ENCODE data around the gene CDK5RAP3.
"Not testable (repeated sequence)": the region's sequence is repeated elsewhere in the genome, so short reads cannot be mapped to it uniquely, and the experiment has no call there.

CDK5RAP3 gene

DNA sequence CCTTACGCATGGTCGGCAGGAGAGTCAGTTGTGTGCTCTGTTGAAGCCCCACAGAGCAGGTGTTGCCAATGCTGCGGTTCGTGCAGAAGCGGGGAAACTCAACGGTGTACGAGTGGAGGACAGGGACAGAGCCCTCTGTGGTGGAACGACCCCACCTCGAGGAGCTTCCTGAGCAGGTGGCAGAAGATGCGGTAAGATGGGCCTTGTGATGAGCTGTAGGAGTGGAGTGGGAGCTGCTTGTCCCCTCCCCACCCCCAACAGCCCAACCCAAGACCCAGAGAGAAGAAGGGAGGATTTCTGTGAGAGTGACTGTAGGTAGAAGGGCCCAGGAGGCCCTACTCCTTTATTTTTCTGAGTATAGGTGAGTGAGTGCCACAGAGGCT, 4.9 kb downstream of the CDK5RAP3 start:
- no peak for DNase-seq

DNA sequence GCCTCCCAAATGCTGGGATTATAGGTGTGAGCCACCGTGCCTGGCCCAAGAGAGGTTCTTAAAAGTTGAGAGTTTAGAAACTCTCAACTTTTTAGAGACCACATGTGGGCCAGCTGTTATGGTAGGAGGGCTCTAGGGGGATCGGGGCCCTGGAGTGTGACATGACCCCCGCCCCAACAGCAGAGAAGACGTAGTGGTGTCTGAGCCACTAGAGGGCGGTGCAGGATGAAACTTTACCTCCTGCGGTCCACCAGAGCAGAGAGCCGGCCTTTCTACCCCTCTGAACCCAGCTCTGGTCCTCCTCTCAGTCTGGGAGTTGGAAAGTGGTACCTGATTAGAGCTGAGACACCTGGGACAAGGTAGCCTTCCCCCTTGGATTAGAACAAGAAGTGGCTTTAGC, 7.4 kb downstream of the CDK5RAP3 start:
- peak; percentile 51 to 60 for DNase-seq

DNA sequence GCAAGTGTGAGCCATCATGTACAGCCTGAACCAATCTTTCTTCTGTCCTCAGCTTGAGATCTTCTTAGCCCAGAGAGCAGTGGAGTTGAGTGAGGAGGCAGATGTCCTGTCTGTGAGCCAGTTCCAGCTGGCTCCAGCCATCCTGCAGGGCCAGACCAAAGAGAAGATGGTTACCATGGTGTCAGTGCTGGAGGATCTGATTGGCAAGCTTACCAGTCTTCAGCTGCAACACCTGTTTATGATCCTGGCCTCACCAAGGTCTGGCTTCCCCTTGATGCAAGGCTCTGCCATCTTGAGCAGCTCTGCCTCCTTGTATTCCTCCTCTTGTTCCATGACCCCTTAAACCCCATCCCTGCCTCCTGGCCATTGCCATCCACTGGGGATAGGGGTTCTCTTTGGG, 9.6 kb downstream of the CDK5RAP3 start:
- DNase-seq: no peak

DNA sequence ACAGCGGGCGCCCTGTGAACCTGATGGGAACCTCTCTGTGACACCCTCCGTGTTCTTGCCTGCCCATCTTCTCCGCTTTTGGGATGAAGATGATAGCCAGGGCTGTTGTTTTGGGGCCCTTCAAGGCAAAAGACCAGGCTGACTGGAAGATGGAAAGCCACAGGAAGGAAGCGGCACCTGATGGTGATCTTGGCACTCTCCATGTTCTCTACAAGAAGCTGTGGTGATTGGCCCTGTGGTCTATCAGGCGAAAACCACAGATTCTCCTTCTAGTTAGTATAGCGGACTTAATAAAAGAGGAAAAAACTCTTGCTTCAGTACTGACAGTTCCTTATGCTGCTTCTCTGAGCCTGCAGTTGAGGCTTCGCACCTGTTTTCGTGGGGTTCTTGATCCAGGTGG, 10.5 kb downstream of the CDK5RAP3 start:
- peak in 1 of 2 donors; percentile 16 for DNase-seq

DNA sequence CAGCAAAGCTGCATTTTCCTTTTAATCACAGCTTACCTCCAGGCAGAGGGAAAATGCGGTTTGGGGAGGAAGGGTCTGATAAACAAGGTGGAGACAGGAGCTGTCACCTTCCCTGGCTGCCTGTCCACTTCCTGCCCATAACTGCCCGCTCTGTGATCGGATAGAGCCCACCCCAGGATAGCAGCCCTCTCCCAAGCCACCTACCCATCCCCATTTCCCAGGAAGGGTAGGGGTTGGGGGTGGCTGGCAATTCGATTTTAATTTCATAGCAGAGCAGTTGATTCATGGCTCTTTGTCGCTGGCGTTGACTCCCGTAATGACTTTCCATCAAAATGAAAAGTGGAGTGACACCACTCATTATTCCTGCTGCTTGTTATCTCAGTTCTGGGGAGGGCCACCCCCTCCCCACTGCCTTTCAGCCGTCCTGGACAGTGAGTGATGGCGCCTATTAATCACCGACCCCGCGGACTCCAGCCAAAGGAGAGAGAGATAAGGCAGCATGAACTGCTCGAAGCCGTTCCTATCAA, 11.2 kb downstream of the CDK5RAP3 start:
- DNase-seq: no peak

DNA sequence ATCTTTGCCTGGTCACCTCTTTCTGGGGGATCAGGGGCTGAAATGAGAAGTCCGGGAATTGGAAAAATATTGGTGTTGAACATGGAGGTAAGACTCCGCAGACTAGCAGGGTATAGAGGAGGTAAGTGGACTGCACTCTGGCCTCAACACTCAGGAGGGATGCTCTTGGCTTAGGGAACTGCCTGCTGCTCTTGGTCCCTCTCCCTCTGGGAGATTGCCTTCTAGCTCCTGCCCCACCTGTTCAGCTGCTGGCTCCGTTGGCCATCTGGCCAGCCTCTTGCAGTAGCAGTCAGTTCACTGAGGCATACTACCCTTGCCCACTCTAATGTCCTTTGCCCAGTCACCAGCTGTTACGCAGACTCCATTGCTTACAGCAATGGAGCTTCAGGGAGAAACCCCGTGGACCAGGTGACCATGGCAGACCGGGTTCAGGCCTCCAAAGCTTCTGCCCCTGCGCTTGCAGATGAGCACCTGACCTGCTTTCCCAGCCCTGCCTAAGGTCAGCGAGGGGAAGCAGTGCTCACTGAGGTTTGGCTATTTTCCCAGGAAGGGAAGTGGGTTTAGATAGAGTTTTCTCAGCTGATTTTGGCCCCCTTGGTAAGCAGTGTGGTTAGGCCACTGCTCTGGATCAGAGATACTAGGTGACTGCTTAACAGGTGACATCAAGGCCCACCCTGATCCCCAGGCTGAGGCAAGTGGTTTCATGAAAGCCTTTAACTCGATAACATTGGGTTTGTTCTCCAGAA, 11.9 kb downstream of the CDK5RAP3 start:
- no peak for DNase-seq

DNA sequence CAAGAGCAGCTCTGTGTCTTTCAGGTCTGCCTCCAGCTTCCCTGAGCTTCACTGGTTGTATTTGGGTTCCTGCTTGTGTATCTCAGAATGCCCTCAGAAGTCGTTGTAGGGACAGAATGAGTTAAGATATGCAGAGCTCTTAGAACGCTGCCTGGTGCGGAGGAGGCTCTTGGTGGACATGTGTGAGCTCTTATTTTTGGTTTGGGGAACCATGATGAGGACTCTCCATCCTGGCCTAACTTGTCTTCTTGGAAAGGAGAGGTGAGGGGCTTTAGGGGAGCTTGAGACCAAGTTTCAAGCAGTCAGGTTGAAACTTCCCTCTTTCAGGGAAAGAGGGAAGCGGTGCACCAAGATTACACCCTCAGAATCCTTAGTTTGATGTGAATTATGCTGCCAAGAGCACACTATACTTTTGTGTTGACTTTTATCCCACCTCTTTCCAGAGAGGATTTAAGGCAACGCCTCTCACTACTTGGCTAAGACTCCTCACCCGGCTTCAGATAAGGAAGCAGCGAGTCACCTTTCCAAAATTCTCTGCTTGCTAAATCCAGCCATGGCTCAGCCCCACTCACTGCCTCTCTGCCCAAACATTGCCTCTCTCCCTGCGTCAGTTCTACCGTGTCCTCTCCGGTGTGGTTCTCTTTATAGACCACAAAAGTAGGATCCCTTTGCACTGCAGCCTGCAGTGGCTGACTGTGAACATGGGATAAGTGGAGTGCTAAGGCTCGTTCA, 12.7 kb downstream of the CDK5RAP3 start:
- DNase-seq: no peak

DNA sequence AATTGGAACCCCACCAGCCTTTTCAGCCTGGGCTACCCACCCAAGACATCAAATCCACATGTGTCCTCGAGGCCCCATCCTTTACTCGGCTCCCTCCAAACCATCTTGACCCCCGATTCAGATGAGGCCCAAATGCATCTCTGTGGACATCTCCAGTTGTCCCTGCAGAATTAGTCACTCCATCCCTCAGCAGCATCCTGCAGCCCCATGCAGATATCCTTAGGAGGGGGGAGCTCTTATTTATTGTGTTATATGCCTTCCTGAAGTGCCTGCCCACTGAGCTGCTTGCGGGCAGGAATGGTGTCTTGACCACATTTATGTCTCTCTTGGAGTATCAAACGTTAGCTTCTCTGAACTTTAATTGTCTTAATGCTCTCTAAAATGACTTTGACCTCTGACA, 15.6 kb downstream of the CDK5RAP3 start:
- no peak for DNase-seq

DNA sequence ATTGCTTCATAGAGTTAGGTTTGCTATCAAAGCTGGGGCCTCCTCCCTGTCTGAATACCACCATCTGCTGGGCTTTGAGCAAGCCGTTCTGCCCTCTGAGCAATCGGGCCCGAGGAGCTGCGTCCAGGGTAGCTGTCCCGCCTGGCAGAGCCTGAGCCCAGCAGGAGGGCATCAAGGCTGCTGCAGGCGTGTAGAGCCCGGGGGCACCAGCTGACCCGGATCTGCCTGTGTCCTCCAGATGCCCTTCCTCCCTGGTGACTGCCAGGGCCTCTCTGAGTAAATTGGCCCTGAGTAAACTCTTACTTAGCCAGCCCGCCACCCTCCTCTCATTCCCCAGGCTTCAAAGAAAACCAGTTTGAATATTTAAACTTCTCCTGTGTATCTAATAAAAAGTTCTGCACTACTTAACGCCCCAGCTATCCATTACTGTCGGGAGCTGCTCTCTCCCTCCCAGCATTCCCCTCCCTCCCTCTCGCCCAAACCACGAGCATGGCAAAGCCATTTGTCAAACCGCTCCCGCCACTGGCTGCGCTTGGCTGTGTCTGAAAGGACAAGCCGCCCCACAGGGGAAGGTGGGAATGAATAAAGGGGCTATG, 16.4 kb downstream of the CDK5RAP3 start:
- DNase-seq: no peak

DNA sequence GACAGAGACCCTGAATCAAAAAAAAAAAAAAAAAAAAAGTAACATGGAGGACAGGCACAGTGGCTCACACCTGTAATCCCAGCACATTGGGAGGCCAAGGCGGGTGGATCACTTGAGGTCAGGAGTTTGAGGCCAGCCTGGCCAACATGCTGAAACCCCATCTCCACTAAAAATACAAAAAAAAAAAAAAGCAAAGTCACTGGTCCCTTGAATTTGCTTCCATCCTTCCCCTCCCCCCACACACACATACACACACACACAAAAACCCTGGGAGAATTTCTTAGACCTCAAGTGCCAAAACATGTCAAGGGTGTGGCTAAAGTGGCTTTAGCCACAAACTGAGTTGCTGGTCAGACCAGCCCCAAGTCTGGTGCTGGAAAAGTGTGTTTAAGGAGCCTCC, 17.5 kb downstream of the CDK5RAP3 start:
- not testable (repeated sequence) for DNase-seq

DNA sequence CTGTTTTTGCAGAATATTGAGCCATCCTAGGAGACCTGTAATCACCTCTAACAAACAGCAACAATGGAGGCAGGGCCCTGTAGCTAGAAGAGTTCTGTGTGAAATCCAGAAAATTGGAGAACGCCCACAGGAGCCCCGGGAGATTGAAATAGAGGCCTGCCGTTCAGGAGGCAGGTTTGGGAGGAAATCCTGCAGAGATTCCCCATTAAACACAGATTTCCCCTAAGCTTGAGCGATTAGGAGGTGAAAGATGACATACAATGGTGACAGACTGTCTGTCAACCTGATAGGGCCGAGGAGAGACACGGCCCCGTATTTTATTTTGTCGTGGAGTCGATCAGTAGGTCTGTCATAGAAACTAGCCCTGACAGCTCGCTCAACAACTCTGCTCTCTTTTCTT, 18.2 kb downstream of the CDK5RAP3 start:
- no peak for DNase-seq

DNA sequence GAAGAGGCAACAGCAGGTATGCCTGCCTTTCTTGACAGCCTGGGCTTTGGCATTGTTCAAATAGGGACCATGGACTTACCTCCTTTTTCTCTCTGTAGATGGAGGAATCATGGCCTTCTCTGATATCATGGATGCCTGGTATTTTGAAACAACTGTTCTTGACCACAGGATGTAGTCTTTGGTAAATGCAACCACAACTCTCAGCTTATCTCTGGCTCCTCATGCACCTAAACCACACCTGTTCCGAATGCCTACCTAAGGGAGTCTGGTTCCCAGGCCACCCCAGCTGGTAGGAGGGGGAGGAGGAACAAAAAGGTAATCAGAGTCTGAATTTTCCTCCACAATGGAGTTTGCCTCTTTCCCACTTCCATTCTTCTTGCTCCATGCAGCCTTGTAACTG, 18.8 kb downstream of the CDK5RAP3 start:
- DNase-seq: no peak

DNA sequence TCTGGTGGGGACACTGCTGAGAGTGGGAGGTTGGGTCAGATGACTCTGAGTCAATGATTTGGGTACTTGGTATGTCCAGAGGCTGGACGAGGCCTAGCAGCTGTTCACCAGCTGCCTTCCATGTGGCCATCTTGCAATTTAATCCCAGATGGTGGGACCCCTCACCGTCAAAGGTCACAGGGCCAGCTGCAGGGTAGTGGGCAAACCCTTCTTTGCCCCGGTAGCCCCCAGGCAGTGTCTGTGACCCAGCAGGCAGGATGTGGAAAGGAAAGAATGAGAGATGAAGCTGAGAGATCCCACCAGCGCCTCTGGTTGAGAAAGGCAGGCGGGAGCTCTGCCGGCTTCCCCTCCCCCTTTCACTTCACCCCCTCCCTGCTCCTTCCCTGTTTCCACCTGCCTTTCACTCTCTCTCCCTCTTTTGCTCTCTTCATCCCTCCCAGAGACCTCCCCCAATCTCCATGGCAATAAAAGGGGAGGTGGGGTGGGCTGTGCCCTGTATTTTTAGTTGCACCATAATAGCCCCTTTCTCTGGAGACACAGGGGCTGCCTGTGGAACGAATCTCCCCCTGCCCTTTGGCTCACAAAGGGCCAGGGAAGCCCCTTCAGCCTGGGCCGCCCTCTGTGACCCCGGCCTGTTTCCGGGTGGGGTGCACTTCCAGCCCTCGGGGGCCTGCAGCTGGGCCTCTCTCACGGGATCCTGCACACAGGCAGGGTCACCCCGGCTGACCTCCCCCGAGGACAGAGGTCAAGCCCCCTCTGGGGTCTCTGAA, 20.2 kb downstream of the CDK5RAP3 start:
- DNase-seq: no peak

DNA sequence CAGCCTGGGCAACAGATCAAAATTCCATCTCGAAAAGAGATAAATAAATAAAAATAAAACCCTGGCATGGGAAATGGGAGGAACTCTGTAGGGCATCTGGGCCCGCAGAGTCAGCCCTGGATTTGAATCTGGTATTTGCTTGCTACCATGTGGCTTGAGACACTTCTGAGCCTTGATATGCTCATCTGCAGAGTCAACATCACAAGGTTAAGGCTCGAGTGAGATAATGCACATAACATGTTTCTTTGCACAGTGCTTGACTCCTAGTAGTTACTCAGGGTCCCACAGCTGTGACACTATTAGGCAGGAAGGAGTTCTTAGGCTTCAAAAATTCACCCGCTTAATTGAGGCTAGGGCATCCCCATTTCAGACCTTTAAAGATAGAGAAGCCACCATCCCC, 21.3 kb downstream of the CDK5RAP3 start:
- DNase-seq: no peak

DNA sequence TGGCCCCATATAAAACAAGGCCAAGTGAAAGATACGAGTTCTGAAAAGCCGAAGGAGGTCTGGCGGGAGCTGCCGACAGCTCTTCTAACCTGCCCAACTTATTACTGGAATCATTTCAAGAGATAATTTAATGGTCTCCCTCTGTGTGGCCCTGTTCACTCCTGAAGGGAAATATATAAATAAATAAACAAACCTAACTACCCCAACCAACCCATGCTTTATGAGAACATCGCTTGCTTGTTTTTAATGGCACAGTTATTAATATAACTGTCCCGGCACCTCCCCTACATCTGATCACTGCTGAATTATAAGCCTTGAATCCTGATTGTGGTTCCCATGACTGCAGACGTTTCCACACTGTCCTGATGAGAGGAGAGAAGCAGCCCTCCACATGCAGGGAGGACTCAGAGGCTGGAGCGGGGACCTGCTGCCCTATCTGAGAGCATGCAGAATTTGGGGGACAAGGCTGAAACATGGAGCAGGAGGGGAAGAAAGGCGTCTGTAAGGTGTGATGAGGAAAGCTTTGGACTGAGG, 22.2 kb downstream of the CDK5RAP3 start:
- DNase-seq: no peak

DNA sequence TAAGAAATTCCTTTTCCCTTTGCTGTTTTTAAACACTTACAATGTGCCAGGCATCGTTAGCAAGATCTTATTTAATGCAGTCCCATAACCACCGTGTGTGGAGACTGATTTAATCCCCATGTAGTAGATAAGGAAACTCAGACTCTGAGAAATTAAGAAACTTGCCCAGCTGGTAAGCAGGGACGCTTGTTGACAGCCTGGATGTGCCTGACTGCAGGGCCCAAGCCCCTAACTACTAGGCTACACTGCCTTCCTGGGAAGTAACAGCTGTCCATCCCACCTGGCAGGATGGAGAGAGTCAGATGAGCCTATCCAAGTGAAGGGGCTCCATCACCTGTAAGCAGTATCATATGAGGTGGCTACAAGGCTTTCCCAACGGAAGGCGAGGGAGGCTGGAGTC, 23.1 kb downstream of the CDK5RAP3 start:
- no peak for DNase-seq

DNA sequence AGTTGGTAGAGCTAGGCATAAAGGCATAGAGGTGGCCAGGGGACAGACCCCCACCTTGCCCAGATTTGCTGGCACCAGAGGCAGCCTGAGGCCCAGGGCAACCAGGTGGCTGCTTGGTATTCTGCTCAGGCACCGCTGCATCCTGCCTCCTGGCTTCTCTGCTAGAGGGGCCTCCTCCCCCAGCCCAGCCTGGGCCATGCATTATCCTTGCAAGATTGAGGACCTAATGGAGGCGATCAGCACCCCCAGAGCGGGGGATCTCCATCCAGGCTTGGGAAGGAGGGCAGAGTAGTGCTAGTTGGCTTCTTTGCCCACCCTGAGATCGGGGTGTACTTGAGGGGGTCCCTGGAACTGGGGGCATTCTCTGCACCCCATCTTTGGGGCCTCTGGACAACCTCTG, 23.8 kb downstream of the CDK5RAP3 start:
- DNase-seq: no peak

DNA sequence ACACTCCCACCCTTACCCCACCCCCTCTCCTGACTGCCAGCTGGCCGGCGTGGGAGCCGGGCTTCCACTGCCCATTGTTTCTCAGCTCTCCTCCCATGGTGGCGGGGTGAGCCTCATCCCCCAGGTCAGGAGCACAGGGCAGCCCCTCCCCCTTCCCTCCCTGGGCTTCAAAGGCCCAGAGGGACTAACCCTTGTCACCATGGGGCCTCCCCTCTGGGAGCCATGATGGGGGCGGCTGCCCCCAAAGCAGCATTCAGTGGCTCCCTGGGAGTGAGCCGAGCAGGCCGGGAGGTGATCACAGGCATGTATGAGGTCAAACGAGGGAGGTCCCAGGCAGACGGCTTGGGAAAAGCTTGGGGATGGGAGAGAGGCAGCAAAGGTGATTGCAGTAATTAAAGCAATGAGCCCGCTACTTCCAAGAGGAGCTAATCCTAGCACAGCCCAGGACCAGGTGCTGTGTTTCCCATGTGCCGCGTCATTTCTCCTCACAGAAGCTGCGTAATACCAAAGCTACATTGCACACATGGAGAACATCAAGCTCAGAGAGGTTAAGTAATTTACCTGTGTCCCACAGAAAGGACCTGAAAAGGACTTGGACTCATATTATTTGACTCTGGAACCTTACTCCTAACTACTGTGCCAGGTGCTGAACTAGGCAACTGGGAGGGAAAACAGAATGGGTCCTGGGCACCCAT, 24.5 kb downstream of the CDK5RAP3 start:
- DNase-seq: no peak

DNA sequence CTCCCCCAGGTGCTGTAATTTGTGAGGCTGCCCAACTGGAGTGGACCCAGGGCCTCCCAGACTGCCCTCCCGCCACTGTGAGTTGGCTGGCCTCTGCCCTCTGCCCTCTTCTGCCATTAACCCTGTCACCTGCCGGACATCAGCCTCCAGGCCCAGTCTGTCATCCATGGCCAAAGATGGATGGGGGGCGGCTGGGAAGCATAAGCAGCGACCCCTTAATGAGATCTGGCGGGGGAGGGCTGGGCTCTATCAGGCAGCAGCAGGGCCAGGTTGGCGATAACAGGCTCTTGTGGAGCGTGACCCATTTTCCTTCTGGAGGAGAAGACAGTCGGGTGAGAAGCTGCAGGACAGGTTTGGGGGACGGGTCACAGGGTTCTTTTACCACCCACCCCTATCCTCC, 25.3 kb downstream of the CDK5RAP3 start:
- DNase-seq: no peak

DNA sequence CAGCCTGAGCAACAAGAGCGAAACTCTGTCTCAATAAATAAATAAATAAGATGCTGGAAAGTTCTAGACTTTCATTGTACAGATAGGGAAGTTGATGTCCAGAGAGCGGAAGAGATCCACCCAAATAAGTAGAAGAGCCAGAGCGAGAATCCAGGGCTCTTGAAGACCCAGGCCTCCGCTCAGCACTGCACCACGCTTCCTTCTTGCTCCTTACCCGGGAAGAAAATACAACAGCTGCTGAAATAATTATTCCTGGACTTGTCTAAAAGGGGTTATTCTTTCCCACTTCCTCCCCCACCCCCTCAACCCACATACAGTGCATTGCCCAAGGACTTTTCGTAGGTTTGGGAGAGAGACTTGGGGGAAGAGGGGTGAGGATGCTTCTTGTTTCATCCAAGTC, 26.7 kb downstream of the CDK5RAP3 start:
- DNase-seq: no peak

DNA sequence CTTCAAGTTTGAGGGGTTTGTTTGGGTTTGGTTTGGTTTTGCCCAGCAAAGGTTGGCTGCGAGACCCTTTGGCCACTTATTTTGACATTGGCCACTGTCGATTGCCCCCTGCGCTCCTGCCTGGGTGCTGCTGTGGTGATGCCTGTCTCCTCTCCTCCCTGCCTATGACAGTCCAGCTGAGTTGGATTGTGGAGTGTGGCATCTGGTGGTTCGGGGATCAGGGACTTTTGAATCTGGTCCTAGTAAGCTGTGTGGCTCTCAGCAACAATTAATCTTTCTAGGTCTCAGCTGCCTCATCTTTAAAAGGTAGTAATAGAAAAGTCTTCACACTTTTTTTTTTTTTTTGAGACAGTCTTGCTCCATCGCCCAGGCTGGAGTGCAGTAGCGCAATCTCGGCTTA, 27.1 kb downstream of the CDK5RAP3 start:
- DNase-seq: no peak

DNA sequence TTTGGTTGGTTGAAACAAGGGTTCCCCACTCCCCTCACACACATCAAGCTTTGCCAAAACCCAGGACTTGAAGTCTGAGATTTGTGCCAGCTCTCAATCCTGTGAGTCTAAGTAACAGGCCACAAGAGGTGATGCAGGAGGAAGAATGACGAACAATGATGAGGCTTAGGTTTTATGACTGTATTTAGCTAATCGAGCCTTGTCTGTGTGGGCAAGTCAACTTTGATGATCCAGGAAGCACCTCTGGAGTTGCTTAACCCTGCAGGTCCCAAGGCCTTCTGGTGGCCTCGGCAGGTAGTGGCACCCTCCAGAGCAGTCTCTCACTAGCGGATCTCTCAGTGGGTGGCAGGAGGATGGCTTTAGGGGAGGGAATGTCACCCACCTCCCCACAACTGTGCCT, 28.7 kb downstream of the CDK5RAP3 start:
- no peak for DNase-seq

Measured in CD4-positive, alpha-beta T cell treated with Interleukin-4 for 1 hour (primary cell).